SK-N-MC (cell line): ENCODE measurements around the gene KIF4B.
"Not testable (repeated sequence)": the region's sequence is repeated elsewhere in the genome, so short reads cannot be mapped to it uniquely, and the experiment has no call there.

ENCODE experiments used
- DNase-seq: peaks from one replicate; pipeline ENCODE4 v3.0.0-alpha.2; 2011; ENCODE audit warnings: low read depth, low spot score
- H3K27ac ChIP-seq: fragments of 200-600 bp; sonication (generic); 2 replicates; pipeline ENCODE4 v1.5.1; 2016; ENCODE audit warnings: mixed run types
- H3K36me3 ChIP-seq: fragments of 200-600 bp; sonication (generic); 2 replicates; pipeline ENCODE4 v1.6.1; 2017; ENCODE audit warnings: antibody characterized with exemption, low read length, mixed read lengths; ENCODE audit not compliant: insufficient read depth
- H3K4me3 ChIP-seq: fragments of 200-600 bp; sonication (generic); 2 replicates; pipeline ENCODE4 v1.5.1; 2016
- H3K9ac ChIP-seq: fragments of 200-600 bp; sonication (generic); 2 replicates; pipeline ENCODE4 v1.8.0; 2017; ENCODE audit warnings: mixed run types, mixed read lengths; ENCODE audit not compliant: insufficient read length
- H3K9me3 ChIP-seq: fragments of 200-600 bp; sonication (generic); 2 replicates; pipeline ENCODE4 v1.6.1; 2017; ENCODE audit warnings: low read depth, mild to moderate bottlenecking, antibody characterized with exemption, low read length, moderate library complexity, mixed read lengths
- EZH2 ChIP-seq: fragments of 200-600 bp; sonication (generic); IDR thresholded peaks from one replicate; pipeline ENCODE4 v1.6.1; 2017; ENCODE audit warnings: antibody characterized with exemption
- FOXP2 ChIP-seq: optimal IDR thresholded peaks from 2 replicates; pipeline ENCODE3; 2011; ENCODE audit warnings: mild to moderate bottlenecking, moderate library complexity; ENCODE audit not compliant: insufficient read depth; ENCODE audit errors: extremely low read length, control extremely low read depth
- POLR2AphosphoS5 ChIP-seq: IDR thresholded peaks from 2 replicates; pipeline ENCODE4 v1.6.1; 2012; ENCODE audit warnings: mild to moderate bottlenecking, low read depth, low read length, borderline replicate concordance

The KIF4B gene

GRCh38 chr5:154999865-155000264, 13.7 kb upstream of the KIF4B start:
- Histone ChIP-seq H3K27ac (no peak overlapping the region), H3K36me3 (no peaks in the 10 kb centered on the region), H3K9me3 (no peaks in the 10 kb centered on the region), H3K4me3 (no peak overlapping the region), H3K9ac (no peak overlapping the region)
- no peak for DNase-seq
- TF ChIP-seq EZH2 (no peak), FOXP2 (no peak), POLR2AphosphoS5 (no peak)

DNA sequence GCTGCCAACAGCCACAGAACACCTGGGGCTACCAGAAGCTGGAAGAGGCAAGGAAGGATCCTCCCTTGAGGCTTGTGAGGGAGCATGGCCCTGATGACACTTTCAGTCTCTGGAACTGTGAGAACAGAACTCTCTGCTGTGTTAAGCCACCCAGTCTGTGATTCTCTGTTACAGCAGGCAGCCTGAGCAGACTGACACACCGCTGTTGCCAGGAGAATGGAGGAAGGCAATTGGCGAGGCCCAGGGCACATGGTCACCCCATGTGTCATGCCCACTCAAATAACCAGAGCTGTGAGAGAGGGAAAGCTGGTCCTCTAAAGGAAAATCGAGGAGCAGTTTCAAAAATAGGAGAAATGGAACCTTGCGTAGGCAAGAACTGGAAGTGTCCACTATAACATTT, 12.0 kb upstream of the KIF4B start:
- H3K36me3 ChIP-seq, result no peaks in the 10 kb centered on the region
- H3K9me3 ChIP-seq, result no peaks in the 10 kb centered on the region
- H3K9ac ChIP-seq, result no peak overlapping the region
- no peak for DNase-seq
- TF ChIP-seq EZH2, result no peak
- TF ChIP-seq POLR2AphosphoS5, result no peak
- TF ChIP-seq FOXP2, result no peak
- H3K4me3 ChIP-seq, result no peak overlapping the region
- no peak overlapping the region for H3K27ac ChIP-seq

GRCh38 chr5:155002722-155003121, 10.8 kb upstream of the KIF4B start:
- H3K4me3 ChIP-seq, H3K9me3 ChIP-seq, H3K27ac ChIP-seq, DNase-seq, H3K9ac ChIP-seq, H3K36me3 ChIP-seq: not testable (repeated sequence)

GRCh38 chr5:155004138-155004744, 9.3 kb upstream of the KIF4B start:
- no peak for DNase-seq
- Histone ChIP-seq H3K9ac (no peak overlapping the region), H3K9me3 (no peaks in the 10 kb centered on the region), H3K36me3 (no peaks in the 10 kb centered on the region), H3K27ac (no peak overlapping the region), H3K4me3 (no peak overlapping the region)
- TF ChIP-seq EZH2, result no peak

DNA sequence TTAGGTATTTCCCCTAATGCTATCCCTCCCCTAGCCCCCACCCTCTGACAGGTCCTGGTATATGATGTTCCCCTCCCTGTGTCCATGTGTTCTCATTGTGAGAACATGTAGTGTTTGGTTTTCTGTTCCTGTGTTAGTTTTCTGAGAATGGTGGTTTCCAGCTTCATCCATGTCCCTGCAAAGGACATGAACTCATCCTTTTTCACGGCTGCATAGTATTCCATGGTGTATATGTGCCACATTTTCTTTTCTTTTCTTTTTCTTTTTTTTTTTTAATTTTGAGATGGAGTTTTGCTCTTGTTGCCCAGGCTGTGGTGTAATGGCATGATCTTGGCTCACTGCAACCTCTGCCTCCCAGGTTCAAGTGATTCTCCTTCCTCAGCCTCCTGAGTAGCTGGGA, 7.3 kb upstream of the KIF4B start:
- not testable (repeated sequence) for DNase-seq, H3K9me3 ChIP-seq, H3K4me3 ChIP-seq, H3K36me3 ChIP-seq, H3K9ac ChIP-seq, H3K27ac ChIP-seq

DNA sequence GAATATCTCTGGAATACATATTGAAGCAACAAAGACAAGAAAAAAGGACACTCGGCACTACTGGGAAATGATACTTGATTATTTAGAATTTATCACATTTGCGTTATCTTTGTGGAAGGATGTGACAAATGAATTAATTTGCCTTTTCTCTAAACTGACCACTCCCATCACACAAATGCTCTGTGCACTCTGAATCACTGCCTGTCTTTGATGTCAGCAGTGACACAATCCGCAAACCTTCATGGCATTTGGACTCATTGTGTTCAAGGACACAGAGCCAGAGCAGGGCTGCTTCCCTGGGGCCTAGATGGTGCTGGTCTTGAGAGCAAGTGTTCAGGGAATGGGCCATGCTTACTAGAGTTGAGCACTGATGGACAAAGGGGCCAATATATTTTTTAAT, 4.9 kb upstream of the KIF4B start:
- Histone ChIP-seq H3K27ac (no peak overlapping the region), H3K4me3 (no peak overlapping the region), H3K36me3 (no peaks in the 10 kb centered on the region), H3K9me3 (no peaks in the 10 kb centered on the region), H3K9ac (no peak overlapping the region)
- TF ChIP-seq POLR2AphosphoS5, result no peak
- TF ChIP-seq EZH2, result no peak
- no peak for TF ChIP-seq FOXP2
- no peak for DNase-seq

GRCh38 chr5:155010881-155011280, 2.7 kb upstream of the KIF4B start:
- Histone ChIP-seq H3K9me3 (no peaks in the 10 kb centered on the region), H3K9ac (no peak overlapping the region), H3K4me3 (no peak overlapping the region), H3K27ac (no peak overlapping the region), H3K36me3 (no peaks in the 10 kb centered on the region)
- TF ChIP-seq POLR2AphosphoS5 (no peak), FOXP2 (no peak), EZH2 (no peak)
- DNase-seq, result no peak

DNA sequence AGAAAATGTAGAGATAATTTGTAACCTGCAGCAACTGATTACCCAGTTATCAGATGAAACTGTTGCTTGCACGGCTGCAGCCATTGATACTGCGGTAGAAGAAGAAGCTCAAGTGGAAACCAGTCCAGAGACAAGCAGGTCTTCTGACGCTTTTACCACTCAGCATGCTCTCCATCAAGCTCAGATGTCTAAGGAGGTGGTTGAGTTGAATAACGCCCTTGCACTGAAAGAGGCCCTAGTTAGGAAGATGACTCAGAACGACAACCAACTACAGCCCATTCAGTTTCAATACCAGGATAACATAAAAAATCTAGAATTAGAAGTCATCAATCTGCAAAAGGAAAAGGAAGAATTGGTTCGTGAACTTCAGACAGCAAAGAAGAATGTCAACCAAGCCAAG, 1.7 kb downstream of the KIF4B start:
- no peak overlapping the region for H3K4me3 ChIP-seq
- no peaks in the 10 kb centered on the region for H3K36me3 ChIP-seq
- no peak for DNase-seq
- TF ChIP-seq EZH2, result no peak
- TF ChIP-seq FOXP2, result no peak
- no peak for TF ChIP-seq POLR2AphosphoS5
- H3K9ac ChIP-seq, result no peak overlapping the region
- no peaks in the 10 kb centered on the region for H3K9me3 ChIP-seq
- no peak overlapping the region for H3K27ac ChIP-seq

DNA sequence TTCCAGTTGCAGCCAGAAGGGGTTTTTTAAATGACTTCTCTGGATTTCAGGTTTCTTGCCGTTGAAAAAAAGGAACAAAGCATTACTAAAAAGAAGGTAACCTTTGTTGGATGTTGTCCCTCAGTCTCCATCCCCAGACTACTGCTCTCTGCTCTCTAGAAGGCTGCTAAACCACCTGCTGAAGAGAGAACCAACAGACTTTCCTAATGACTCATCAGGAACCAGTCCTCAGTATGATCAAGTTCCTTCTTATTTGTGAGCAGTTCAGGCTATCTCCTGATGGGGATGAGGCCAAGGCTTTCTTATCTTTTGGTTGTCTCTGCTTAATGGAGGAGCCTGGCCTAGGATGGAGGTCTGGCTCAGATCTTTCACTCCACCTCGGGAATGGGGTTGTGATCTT, 4.1 kb downstream of the KIF4B start:
- no peaks in the 10 kb centered on the region for H3K9me3 ChIP-seq
- H3K4me3 ChIP-seq, result no peak overlapping the region
- no peaks in the 10 kb centered on the region for H3K36me3 ChIP-seq
- DNase-seq, result no peak
- no peak for TF ChIP-seq POLR2AphosphoS5
- no peak for TF ChIP-seq EZH2
- TF ChIP-seq FOXP2, result no peak
- H3K27ac ChIP-seq, result no peak overlapping the region
- no peak overlapping the region for H3K9ac ChIP-seq
